ENCODE data around the gene PRPSAP2. TPM values are rescaled to one million over a fixed set of nuclear protein-coding genes. Genes with fewer than 3 reads are reported as not detected.
"Not testable (repeated sequence)": the region's sequence is repeated elsewhere in the genome, so short reads cannot be mapped to it uniquely, and the experiment has no call there.

Gene PRPSAP2
- total RNA-seq, 2 donors from 2014 or later, result 34.8 to 35.9 TPM

GRCh38 chr17:18921912-18922451 lies 64.1 kb downstream of the PRPSAP2 start:
- Histone ChIP-seq H3K27ac (peak overlapping the region; percentile 46), H3K27me3 (no peaks in the 10 kb centered on the region), H3K36me3 (no peaks in the 10 kb centered on the region), H3K4me3 (no peak overlapping the region), H3K9ac (ENCODE audit: low read depth in 2 of 2, low read length in 2 of 2) (no peak overlapping the region), H3K4me1 (peaks cover 5% of the 10 kb centered on the region), H3K9me3 (no peaks in the 10 kb centered on the region)
- intact Hi-C loops (cut with DNase I), result no loop called here
- peak; percentile 52 for DNase-seq
- no peak for TF ChIP-seq CTCF (IDR thresholded peaks at IDR 0.05)

GRCh38 chr17:18922596-18922995 lies 64.7 kb downstream of the PRPSAP2 start:
- not testable (repeated sequence) for H3K36me3 ChIP-seq, H3K27me3 ChIP-seq
- peak overlapping the region; percentile 46 for H3K27ac ChIP-seq

GRCh38 chr17:18925187-18925586 lies 67.3 kb downstream of the PRPSAP2 start:
- intact Hi-C loops (cut with DNase I), result no loop called here

More at GRCh38 chr17:18922596-18922995, 64.7 kb downstream of the PRPSAP2 start:
- H3K9me3 ChIP-seq; intact Hi-C loops (cut with DNase I); H3K9ac ChIP-seq (ENCODE audit: low read depth in 2 of 2, low read length in 2 of 2); DNase-seq; H3K4me1 ChIP-seq; H3K4me3 ChIP-seq: not testable (repeated sequence)

GRCh38 chr17:18928628-18929125 lies 70.7 kb downstream of the PRPSAP2 start:
- no peak for TF ChIP-seq CTCF (IDR thresholded peaks at IDR 0.05)
- Histone ChIP-seq H3K9me3 (no peaks in the 10 kb centered on the region), H3K4me3 (no peak overlapping the region), H3K9ac (ENCODE audit: low read depth in 2 of 2, low read length in 2 of 2) (no peak overlapping the region), H3K4me1 (no peaks in the 10 kb centered on the region), H3K36me3 (no peaks in the 10 kb centered on the region), H3K27ac (no peak overlapping the region), H3K27me3 (no peaks in the 10 kb centered on the region)
- DNase-seq, result no peak
- intact Hi-C loops (cut with DNase I), result no loop called here

More at GRCh38 chr17:18925187-18925586, 67.3 kb downstream of the PRPSAP2 start:
- no peak overlapping the region for H3K27ac ChIP-seq
- H3K4me3 ChIP-seq, result no peak overlapping the region
- DNase-seq, result no peak
- H3K36me3 ChIP-seq, result no peaks in the 10 kb centered on the region
- H3K9me3 ChIP-seq, result no peaks in the 10 kb centered on the region
- no peaks in the 10 kb centered on the region for H3K4me1 ChIP-seq
- no peak for TF ChIP-seq CTCF (IDR thresholded peaks at IDR 0.05)
- no peak overlapping the region for H3K9ac ChIP-seq (ENCODE audit: low read depth in 2 of 2, low read length in 2 of 2)
- H3K27me3 ChIP-seq, result no peaks in the 10 kb centered on the region

GRCh38 chr17:18932360-18933055 lies 74.6 kb downstream of the PRPSAP2 start:
- DNase-seq, result no peak
- H3K4me3 ChIP-seq, result no peak overlapping the region
- no peak overlapping the region for H3K27ac ChIP-seq
- no peaks in the 10 kb centered on the region for H3K9me3 ChIP-seq
- no peaks in the 10 kb centered on the region for H3K36me3 ChIP-seq
- H3K9ac ChIP-seq (ENCODE audit: low read depth in 2 of 2, low read length in 2 of 2), result no peak overlapping the region
- H3K27me3 ChIP-seq, result no peaks in the 10 kb centered on the region
- no peak for TF ChIP-seq CTCF (IDR thresholded peaks at IDR 0.05)
- intact Hi-C loops (cut with DNase I), result no loop called here
- no peaks in the 10 kb centered on the region for H3K4me1 ChIP-seq

Measured in colonic mucosa (tissue), 4 donors.